ENCODE results near the gene FGFR2.

DNA sequence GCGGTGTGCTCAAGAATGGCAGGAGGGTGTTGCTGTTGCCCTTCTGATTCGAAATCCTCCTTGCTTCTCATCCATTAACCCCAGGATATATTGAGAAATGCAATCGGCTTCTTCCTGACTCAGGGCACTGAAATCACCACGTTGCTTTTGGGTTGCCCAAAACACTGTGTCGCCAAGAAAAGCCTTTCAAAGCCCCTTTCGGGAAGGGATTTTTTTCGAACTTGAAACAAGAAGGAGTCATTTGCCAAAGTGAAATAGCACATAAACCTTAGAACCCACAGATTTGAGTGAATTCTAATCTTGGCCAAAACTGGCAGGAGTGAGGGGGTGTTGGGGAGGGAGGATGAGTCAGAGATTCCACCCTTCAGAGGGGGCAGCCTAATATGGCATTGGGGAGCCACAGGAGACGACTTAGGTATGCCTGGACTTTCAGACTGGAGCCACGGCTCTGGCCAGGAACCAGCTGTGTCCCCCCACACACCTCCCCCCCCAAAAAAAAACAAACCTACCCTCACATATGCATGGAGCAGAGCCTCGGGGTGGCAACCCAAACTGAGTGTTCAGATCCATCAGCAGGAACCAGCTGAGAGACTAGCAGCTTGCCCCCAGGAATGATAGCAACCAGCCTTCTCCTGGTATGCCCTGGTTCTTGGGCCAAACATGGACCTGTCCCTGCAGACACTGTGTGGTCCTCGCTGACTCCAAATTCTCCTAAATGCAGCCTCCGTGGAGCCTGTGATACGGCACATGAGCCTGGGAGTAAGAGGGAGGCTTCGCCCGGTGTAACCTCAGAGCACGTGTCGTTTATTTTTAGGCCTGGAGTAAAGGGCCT lies 138.4 kb downstream of the FGFR2 start:
- TF ChIP-seq, protein P1, sequence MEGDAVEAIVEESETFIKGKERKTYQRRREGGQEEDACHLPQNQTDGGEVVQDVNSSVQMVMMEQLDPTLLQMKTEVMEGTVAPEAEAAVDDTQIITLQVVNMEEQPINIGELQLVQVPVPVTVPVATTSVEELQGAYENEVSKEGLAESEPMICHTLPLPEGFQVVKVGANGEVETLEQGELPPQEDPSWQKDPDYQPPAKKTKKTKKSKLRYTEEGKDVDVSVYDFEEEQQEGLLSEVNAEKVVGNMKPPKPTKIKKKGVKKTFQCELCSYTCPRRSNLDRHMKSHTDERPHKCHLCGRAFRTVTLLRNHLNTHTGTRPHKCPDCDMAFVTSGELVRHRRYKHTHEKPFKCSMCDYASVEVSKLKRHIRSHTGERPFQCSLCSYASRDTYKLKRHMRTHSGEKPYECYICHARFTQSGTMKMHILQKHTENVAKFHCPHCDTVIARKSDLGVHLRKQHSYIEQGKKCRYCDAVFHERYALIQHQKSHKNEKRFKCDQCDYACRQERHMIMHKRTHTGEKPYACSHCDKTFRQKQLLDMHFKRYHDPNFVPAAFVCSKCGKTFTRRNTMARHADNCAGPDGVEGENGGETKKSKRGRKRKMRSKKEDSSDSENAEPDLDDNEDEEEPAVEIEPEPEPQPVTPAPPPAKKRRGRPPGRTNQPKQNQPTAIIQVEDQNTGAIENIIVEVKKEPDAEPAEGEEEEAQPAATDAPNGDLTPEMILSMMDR (IDR thresholded peaks at IDR 0.05), result no peak
- TF ChIP-seq EP300 (IDR thresholded peaks at IDR 0.05) (no peak), POLR2AphosphoS5 (IDR thresholded peaks at IDR 0.05) (no peak)

All from suprapubic skin (tissue), 4 donors.